Keratinocyte (primary cell): Measurements from ENCODE around the gene SCAF1. TPM values are rescaled to one million over a fixed set of nuclear protein-coding genes. Genes with fewer than 3 reads are reported as not detected.

Experiments used
- DNase-seq: peaks from one replicate; pipeline ENCODE4 v3.0.0-alpha.2; 2011; ENCODE audit warnings: low read depth, missing footprints, low spot score
- FAIRE-seq: peaks from 2 replicates; lab custom pipeline; 2011; peaks lifted over from hg19 to GRCh38; lab: Jason Lieb, UNC
- H2AFZ ChIP-seq: 2 replicates; pipeline ENCODE4 v1.6.0; 2012; ENCODE audit warnings: low read length, control low read depth, inconsistent platforms; ENCODE audit not compliant: control insufficient read depth
- H3K27ac ChIP-seq: 2 replicates; pipeline ENCODE4 v1.5.1; 2011; ENCODE audit warnings: low read length; ENCODE audit not compliant: control insufficient read depth, insufficient read depth
- H3K27me3 ChIP-seq: 3 replicates; pipeline ENCODE4 v1.6.0; 2011; ENCODE audit warnings: low read length; ENCODE audit not compliant: control insufficient read depth, insufficient read depth; ENCODE audit errors: extremely low read depth
- H3K36me3 ChIP-seq, 2 experiments: 2 replicates in 1 of 2; 3 replicates in 1 of 2; pipeline ENCODE4 v1.5.1; 2011; ENCODE audit warnings: low read length in 2 of 2, mild to moderate bottlenecking in 1 of 2; ENCODE audit not compliant: control insufficient read depth in 2 of 2, insufficient read depth in 2 of 2; ENCODE audit errors: extremely low read depth in 1 of 2
- H3K4me1 ChIP-seq: 3 replicates; pipeline ENCODE4 v1.5.1; 2011; ENCODE audit warnings: low read length; ENCODE audit not compliant: control insufficient read depth, insufficient read depth; ENCODE audit errors: extremely low read depth
- H3K4me2 ChIP-seq: 3 replicates; pipeline ENCODE4 v1.6.0; 2011; ENCODE audit warnings: low read depth, low read length; ENCODE audit not compliant: control insufficient read depth, insufficient read depth; ENCODE audit errors: extremely low read depth
- H3K4me3 ChIP-seq, 3 experiments: fragments of 200-600 bp in 1 of 3; sonication (generic) in 1 of 3; 2 replicates in 2 of 3; 3 replicates in 1 of 3; pipeline ENCODE4 v1.5.1; 2011 to 2016; ENCODE audit warnings: low read length in 3 of 3, mild to moderate bottlenecking in 3 of 3, control low read depth in 2 of 3, inconsistent platforms in 1 of 3, low read depth in 1 of 3, mixed read lengths in 1 of 3, mixed run types in 1 of 3, moderate library complexity in 1 of 3; ENCODE audit not compliant: control insufficient read depth in 2 of 3, insufficient read depth in 2 of 3; ENCODE audit errors: extremely low read depth in 1 of 3
- H3K79me2 ChIP-seq: 2 replicates; pipeline ENCODE4 v1.6.0; 2012; ENCODE audit warnings: low read length; ENCODE audit not compliant: control insufficient read depth, insufficient read depth
- H3K9ac ChIP-seq: 3 replicates; pipeline ENCODE4 v1.6.0; 2011; ENCODE audit warnings: low read length; ENCODE audit not compliant: control insufficient read depth, insufficient read depth; ENCODE audit errors: extremely low read depth
- H3K9me1 ChIP-seq: 3 replicates; pipeline ENCODE4 v1.6.0; 2011; ENCODE audit warnings: low read length; ENCODE audit not compliant: control insufficient read depth, insufficient read depth; ENCODE audit errors: extremely low read depth
- H3K9me3 ChIP-seq: 2 replicates; pipeline ENCODE4 v1.5.1; 2012; ENCODE audit warnings: low read depth, low read length; ENCODE audit not compliant: control insufficient read depth
- H4K20me1 ChIP-seq: 3 replicates; pipeline ENCODE4 v1.6.0; 2011; ENCODE audit warnings: low read length; ENCODE audit not compliant: control insufficient read depth, insufficient read depth; ENCODE audit errors: extremely low read depth
- EZH2 ChIP-seq: IDR thresholded peaks from one replicate; pipeline ENCODE4 v1.6.1; 2012; ENCODE audit warnings: inconsistent platforms, mild to moderate bottlenecking, low read length, moderate library complexity
- dilution Hi-C: fragments of 300-500 bp; cut with MboI; formaldehyde crosslinking; loops from one replicate; pipeline ENCODE4 v1.7.0; 2020; ENCODE audit warnings: low sequenced_read_pairs; ENCODE audit not compliant: extremely low pct_ligation_motif_present
- polyA plus RNA-seq, 5 experiments: library from polyadenylated mRNA; depleted of rRNA in 3 of 5; stranded (reverse) in 3 of 5; stranded (forward) in 1 of 5; unstranded in 1 of 5; fragments of >200 nt; gene quantifications; 1 replicate in 1 of 5; 2 replicates in 3 of 5; 3 replicates in 1 of 5; pipeline versions ENCODE4 v1.2.1 to v1.2.3, GENCODE V29; 2011 to 2012; ENCODE audit warnings: missing spikeins in 2 of 5, low read depth in 1 of 5, low replicate concordance in 1 of 5
- TF ChIP-seq, protein P1 (sequence below), 3 experiments: IDR thresholded peaks in 1 of 3; conservative IDR thresholded peaks in 1 of 3; optimal IDR thresholded peaks in 1 of 3; 2 replicates in 2 of 3; 3 replicates in 1 of 3; pipeline versions ENCODE3 to v1.5.1; 2011; ENCODE audit warnings: low read length in 3 of 3, mild to moderate bottlenecking in 3 of 3, moderate library complexity in 2 of 3, control low read depth in 1 of 3, inconsistent platforms in 1 of 3; ENCODE audit not compliant: insufficient read depth in 2 of 3; ENCODE audit errors: extremely low read depth in 1 of 3

SCAF1 gene
- polyA plus RNA-seq, 1 donor (not counting 4 experiments of a cell fraction or from before 2014, with no cell fraction given) = 3.4 TPM

GRCh38 chr19:49696865-49697264 is 54.9 kb downstream of the SCAF1 start:
- no peak for DNase-seq
- Histone ChIP-seq H3K4me1 (no peaks in the 10 kb centered on the region), H2AFZ (no peak overlapping the region), H3K9me3 (no peaks in the 10 kb centered on the region), H3K27me3 (peaks cover 14% of the 10 kb centered on the region), H3K27ac (no peak overlapping the region), H3K79me2 (no peaks in the 10 kb centered on the region), H3K4me3 (no peak overlapping the region), H3K36me3 (no peaks in the 10 kb centered on the region), H3K9me1 (no peaks in the 10 kb centered on the region), H3K9ac (no peak overlapping the region), H3K4me2 (no peak overlapping the region), H4K20me1 (no peaks in the 10 kb centered on the region)
- no peak for FAIRE-seq
- dilution Hi-C loops = no loop called here
- TF ChIP-seq, protein P1, sequence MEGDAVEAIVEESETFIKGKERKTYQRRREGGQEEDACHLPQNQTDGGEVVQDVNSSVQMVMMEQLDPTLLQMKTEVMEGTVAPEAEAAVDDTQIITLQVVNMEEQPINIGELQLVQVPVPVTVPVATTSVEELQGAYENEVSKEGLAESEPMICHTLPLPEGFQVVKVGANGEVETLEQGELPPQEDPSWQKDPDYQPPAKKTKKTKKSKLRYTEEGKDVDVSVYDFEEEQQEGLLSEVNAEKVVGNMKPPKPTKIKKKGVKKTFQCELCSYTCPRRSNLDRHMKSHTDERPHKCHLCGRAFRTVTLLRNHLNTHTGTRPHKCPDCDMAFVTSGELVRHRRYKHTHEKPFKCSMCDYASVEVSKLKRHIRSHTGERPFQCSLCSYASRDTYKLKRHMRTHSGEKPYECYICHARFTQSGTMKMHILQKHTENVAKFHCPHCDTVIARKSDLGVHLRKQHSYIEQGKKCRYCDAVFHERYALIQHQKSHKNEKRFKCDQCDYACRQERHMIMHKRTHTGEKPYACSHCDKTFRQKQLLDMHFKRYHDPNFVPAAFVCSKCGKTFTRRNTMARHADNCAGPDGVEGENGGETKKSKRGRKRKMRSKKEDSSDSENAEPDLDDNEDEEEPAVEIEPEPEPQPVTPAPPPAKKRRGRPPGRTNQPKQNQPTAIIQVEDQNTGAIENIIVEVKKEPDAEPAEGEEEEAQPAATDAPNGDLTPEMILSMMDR (optimal IDR thresholded peaks at IDR 0.05 in 1 of 3, IDR thresholded peaks at IDR 0.05 in 1 of 3, conservative IDR thresholded peaks at IDR 0.05 in 1 of 3; ENCODE audit: extremely low read depth in 1 of 3, insufficient read depth in 2 of 3, low read length in 3 of 3) = no peak
- no peak for TF ChIP-seq EZH2

- peaks cover 14% of the 10 kb centered on the region for H3K27me3 ChIP-seq
- FAIRE-seq = no peak
- no peaks in the 10 kb centered on the region for H3K9me1 ChIP-seq
- no peaks in the 10 kb centered on the region for H3K9me3 ChIP-seq
- no peak overlapping the region for H2AFZ ChIP-seq
- H3K4me2 ChIP-seq = no peak overlapping the region
- no peak overlapping the region for H3K4me3 ChIP-seq
- H3K9ac ChIP-seq = no peak overlapping the region
- TF ChIP-seq, protein P1 (optimal IDR thresholded peaks at IDR 0.05 in 1 of 3, IDR thresholded peaks at IDR 0.05 in 1 of 3, conservative IDR thresholded peaks at IDR 0.05 in 1 of 3; ENCODE audit: extremely low read depth in 1 of 3, insufficient read depth in 2 of 3, low read length in 3 of 3) = no peak
- TF ChIP-seq EZH2 = no peak
- dilution Hi-C loops = no loop called here
- H3K79me2 ChIP-seq = no peaks in the 10 kb centered on the region
- H4K20me1 ChIP-seq = no peaks in the 10 kb centered on the region
- no peaks in the 10 kb centered on the region for H3K36me3 ChIP-seq
- no peak for DNase-seq
- no peaks in the 10 kb centered on the region for H3K4me1 ChIP-seq
- no peak overlapping the region for H3K27ac ChIP-seq
Observed at GRCh38 chr19:49699364-49699763, 57.4 kb downstream of the SCAF1 start.
